Tibial nerve (tissue), 4 donors: ENCODE measurements around the gene HCN1. TPM values are rescaled to one million over a fixed set of nuclear protein-coding genes. Genes with fewer than 3 reads are reported as not detected.
"Not testable (repeated sequence)": the region's sequence is repeated elsewhere in the genome, so short reads cannot be mapped to it uniquely, and the experiment has no call there.

ENCODE experiments used
- DNase-seq, 2 donors: peaks; one replicate each; pipeline ENCODE4 v3.0.0-alpha.2; 2019; ENCODE audit warnings: low spot score in 2 of 2
- H3K27ac ChIP-seq, 4 donors: fragments of 200-600 bp; sonication (generic) in 3 of 4; one replicate each; pipeline ENCODE4 v1.5.1; 2017 to 2019; ENCODE audit warnings: mild to moderate bottlenecking in 1 of 4
- H3K27me3 ChIP-seq, 2 donors: fragments of 200-600 bp; sonication (generic) in 1 of 2; one replicate each; pipeline versions ENCODE4 v1.5.1 to v1.6.0; 2017 to 2019
- H3K36me3 ChIP-seq, 3 donors: fragments of 200-600 bp; sonication (generic); one replicate each; pipeline ENCODE4 v1.5.1; 2018 to 2019
- H3K4me1 ChIP-seq, 4 donors: fragments of 200-600 bp; sonication (generic) in 3 of 4; one replicate each; pipeline ENCODE4 v1.5.1; 2017 to 2019
- H3K4me3 ChIP-seq, 4 donors: fragments of 200-600 bp; sonication (generic) in 3 of 4; one replicate each; pipeline ENCODE4 v1.5.1; 2017 to 2019; ENCODE audit warnings: mild to moderate bottlenecking in 1 of 4, moderate library complexity in 1 of 4
- H3K9me3 ChIP-seq, 4 donors: fragments of 200-600 bp; sonication (generic) in 3 of 4; one replicate each; pipeline ENCODE4 v1.5.1; 2017 to 2019
- CTCF ChIP-seq, 5 experiments: fragments of 200-600 bp in 3 of 5; fragments of 450-650 bp in 2 of 5; sonication (generic) in 3 of 5; IDR thresholded peaks; one replicate each; pipeline ENCODE4 v1.5.1; 2016 to 2019; ENCODE audit warnings: antibody characterized with exemption in 5 of 5, mild to moderate bottlenecking in 3 of 5, moderate library complexity in 2 of 5
- EP300 ChIP-seq, 2 donors: sonication (generic); formaldehyde crosslinking; IDR thresholded peaks; one replicate each; pipeline ENCODE4 v1.6.1; 2017; ENCODE audit warnings: antibody characterized with exemption in 2 of 2, mild to moderate bottlenecking in 1 of 2
- POLR2A ChIP-seq, 2 donors: fragments of 450-650 bp; IDR thresholded peaks; one replicate each; pipeline ENCODE4 v1.6.1; 2017; ENCODE audit warnings: antibody characterized with exemption in 2 of 2, mild to moderate bottlenecking in 2 of 2, moderate library complexity in 2 of 2
- WGBS, 2 donors: methylation state at CpG; one replicate each; pipeline ENCODE4 v1.1.5; 2018; 5-methylcytosine and 5-hydroxymethylcytosine counted together
- total RNA-seq, 4 donors: library from RNA; depleted of rRNA; stranded (reverse); fragments of >200 nt; gene quantifications; one replicate each; pipeline ENCODE4 v1.1.0, GENCODE V29; 2016

Gene HCN1
- total RNA-seq, 4 donors from 2014 or later: 16.2 to 21.9 (median 17.7) TPM

DNA sequence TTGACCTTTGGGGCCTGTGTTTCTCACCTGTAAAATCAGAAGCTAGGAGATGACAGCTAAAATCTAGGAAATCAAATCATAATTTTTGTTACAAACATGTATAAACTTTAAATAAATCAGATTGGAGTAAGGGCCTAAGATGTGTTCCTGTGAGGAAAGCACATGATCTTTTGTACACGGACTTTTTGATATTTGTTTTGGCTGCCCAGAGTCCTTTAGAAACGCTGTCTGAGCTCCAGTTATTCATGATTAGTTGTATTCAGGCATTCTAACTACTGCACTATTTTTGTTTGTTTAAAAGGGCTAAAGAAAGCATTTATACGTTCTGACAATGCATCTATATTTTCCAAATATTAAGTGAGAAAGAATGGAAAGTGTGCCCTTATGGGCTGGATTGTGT is 94.8 kb downstream of the HCN1 start:
- Histone ChIP-seq H3K9me3 (no peaks in the 10 kb centered on the region), H3K4me3 (no peak overlapping the region), H3K4me1 (peaks cover 0 to 5% (median 0%) of the 10 kb centered on the region in 4 donors), H3K27ac (no peak overlapping the region), H3K36me3 (no peaks in the 10 kb centered on the region), H3K27me3 (no peaks in the 10 kb centered on the region)
- TF ChIP-seq EP300 (IDR thresholded peaks at IDR 0.05) (no peak), CTCF (IDR thresholded peaks at IDR 0.05) (no peak), POLR2A (IDR thresholded peaks at IDR 0.05) (no peak)
- 22 to 27% methylated on average over 3 of the region's 3 CpGs for WGBS, 2 donors
- no peak for DNase-seq

DNA sequence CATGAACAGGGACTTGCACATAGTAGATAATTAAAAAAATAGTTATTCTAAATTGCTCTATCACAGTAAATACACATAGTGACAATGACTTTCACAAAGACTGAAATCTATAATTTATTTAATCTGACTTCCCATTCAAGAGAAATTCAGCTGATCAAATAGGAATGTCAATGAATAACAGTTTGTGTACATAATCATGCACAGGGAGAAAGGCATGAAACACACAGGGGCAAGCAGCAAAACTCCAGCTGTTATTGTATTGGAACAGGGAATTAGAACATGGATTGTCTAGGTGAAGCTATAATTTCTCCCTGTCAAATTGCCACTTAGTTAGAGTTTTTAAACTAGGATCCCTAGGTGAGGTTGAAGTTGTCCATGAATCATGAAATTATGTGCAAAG is 99.9 kb downstream of the HCN1 start:
- Histone ChIP-seq H3K9me3 (no peaks in the 10 kb centered on the region), H3K4me1 (peaks cover 0 to under 1% (median 0%) of the 10 kb centered on the region in 4 donors), H3K4me3 (no peak overlapping the region), H3K27me3 (no peaks in the 10 kb centered on the region), H3K27ac (no peak overlapping the region), H3K36me3 (no peaks in the 10 kb centered on the region)
- DNase-seq: no peak
- TF ChIP-seq CTCF (IDR thresholded peaks at IDR 0.05) (no peak), EP300 (IDR thresholded peaks at IDR 0.05) (no peak), POLR2A (IDR thresholded peaks at IDR 0.05) (no peak)

GRCh38 chr5:45586001-45586400 is 110.2 kb downstream of the HCN1 start:
- not testable (repeated sequence) for H3K27me3 ChIP-seq, DNase-seq, H3K36me3 ChIP-seq, H3K4me1 ChIP-seq, H3K27ac ChIP-seq, H3K4me3 ChIP-seq
- H3K9me3 ChIP-seq: peaks cover 0 to 13% (median 0%) of the 10 kb centered on the region in 4 donors
- WGBS, 2 donors: 74 to 79% methylated on average over 7 to 8 of the region's 8 CpGs

DNA sequence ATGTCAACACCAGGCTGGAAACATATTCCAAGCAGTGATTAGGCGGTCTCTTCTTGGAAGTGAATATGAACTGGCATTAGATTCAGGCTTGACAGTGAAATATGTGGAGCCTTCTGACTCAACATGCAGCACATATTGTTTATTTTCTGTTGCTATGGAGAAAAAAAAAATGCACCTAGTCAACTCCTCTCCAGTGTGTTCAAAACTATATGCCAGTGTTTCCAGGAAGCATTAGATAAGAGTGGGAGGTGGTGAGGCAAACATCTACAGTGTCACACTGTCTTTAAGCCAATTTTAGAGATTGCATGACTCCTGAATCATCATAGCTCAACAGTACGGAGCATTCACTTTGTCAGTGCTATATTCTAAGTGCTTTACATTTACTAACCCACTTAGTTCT is 117.9 kb downstream of the HCN1 start:
- DNase-seq: no peak
- Histone ChIP-seq H3K9me3 (peaks cover 0 to 11% (median 0%) of the 10 kb centered on the region in 4 donors), H3K27ac (no peak overlapping the region), H3K36me3 (no peaks in the 10 kb centered on the region), H3K4me3 (no peak overlapping the region), H3K4me1 (no peaks in the 10 kb centered on the region), H3K27me3 (no peaks in the 10 kb centered on the region)
- no peak for TF ChIP-seq CTCF (IDR thresholded peaks at IDR 0.05)
- TF ChIP-seq EP300 (IDR thresholded peaks at IDR 0.05): no peak
- TF ChIP-seq POLR2A (IDR thresholded peaks at IDR 0.05): no peak
- WGBS, 2 donors: 68 to 85% methylated on average over 2 of the region's 2 CpGs

DNA sequence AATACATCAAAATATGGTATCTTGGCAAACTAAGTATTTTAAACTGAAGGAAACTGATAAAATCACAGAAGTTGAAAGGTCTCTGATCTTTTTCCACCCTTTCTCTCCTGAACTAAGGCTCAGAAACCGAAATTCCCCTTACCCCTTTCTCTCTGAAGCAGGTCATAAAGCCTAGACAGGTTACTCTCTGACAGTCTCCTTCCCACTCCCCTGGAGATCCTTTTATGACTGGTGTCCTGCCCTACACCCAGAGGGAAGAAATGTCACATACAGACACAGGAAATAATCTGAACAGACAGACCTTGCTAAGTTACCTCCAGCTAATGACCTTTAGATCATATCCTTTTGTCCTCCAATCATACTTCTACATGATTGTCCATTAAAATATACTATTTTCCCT is 127.4 kb downstream of the HCN1 start:
- 6 to 11% methylated on average over 1 of the region's 1 CpG for WGBS, 2 donors
- H3K27ac ChIP-seq: no peak overlapping the region
- no peaks in the 10 kb centered on the region for H3K9me3 ChIP-seq
- no peaks in the 10 kb centered on the region for H3K27me3 ChIP-seq
- H3K4me1 ChIP-seq: no peaks in the 10 kb centered on the region
- no peak overlapping the region for H3K4me3 ChIP-seq
- H3K36me3 ChIP-seq: no peaks in the 10 kb centered on the region
- TF ChIP-seq CTCF (IDR thresholded peaks at IDR 0.05) (no peak), EP300 (IDR thresholded peaks at IDR 0.05) (no peak), POLR2A (IDR thresholded peaks at IDR 0.05) (no peak)
- DNase-seq: no peak

DNA sequence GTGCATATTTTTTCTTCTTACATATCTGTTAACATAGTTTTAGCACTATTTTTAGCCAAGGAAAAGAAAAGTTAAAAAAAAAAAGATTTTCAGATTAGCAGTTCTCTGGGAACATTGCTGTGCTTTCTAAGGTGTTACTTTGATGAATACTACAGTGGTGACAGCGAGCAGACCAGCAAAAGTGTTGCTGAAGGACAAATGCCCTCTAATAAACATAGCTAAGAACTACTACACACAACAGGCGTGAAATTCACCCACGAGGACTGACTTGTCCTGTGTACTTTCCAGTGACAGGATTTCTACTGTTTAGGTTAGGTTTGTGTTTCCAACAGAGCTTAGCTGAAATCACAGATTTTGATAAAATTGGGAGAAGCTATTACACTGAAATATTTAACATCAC is 153.8 kb downstream of the HCN1 start:
- Histone ChIP-seq H3K4me1 (no peaks in the 10 kb centered on the region), H3K4me3 (no peak overlapping the region), H3K36me3 (no peaks in the 10 kb centered on the region), H3K27me3 (no peaks in the 10 kb centered on the region), H3K9me3 (no peaks in the 10 kb centered on the region), H3K27ac (no peak overlapping the region)
- DNase-seq: no peak
- no peak for TF ChIP-seq POLR2A (IDR thresholded peaks at IDR 0.05)
- no peak for TF ChIP-seq EP300 (IDR thresholded peaks at IDR 0.05)
- TF ChIP-seq CTCF (IDR thresholded peaks at IDR 0.05): no peak
- 37 to 44% methylated on average over 3 of the region's 3 CpGs for WGBS, 2 donors
